HG03354 (cell line): ENCODE measurements around the gene RIIAD1.
"Not testable (repeated sequence)": the region's sequence is repeated elsewhere in the genome, so short reads cannot be mapped to it uniquely, and the experiment has no call there.

Experiments used
- ATAC-seq: cut with Tn5 transposase; IDR thresholded peaks from one replicate; pipeline ENCODE4 v1.9.1; 2021; ENCODE audit warnings: mild to moderate bottlenecking; ENCODE audit not compliant: unreplicated experiment, poor library complexity, severe bottlenecking

RIIAD1 gene

GRCh38 chr1:151720974-151721787 is at the start of gene RIIAD1:
Gene RIIAD1 (plus strand): TSS chr1:151721522. CDS start chr1:151721537, 15 bp downstream.
- ATAC-seq: peak; percentile 70

GRCh38 chr1:151673407-151673806 is 47.9 kb upstream of the RIIAD1 start:
- ATAC-seq: no peak

- ATAC-seq: no peak
Observed at GRCh38 chr1:151680391-151680790, 40.9 kb upstream of the RIIAD1 start.

- ATAC-seq: no peak
Observed at GRCh38 chr1:151680826-151681225, 40.5 kb upstream of the RIIAD1 start.

- ATAC-seq: no peak
Observed at GRCh38 chr1:151681923-151682322, 39.4 kb upstream of the RIIAD1 start.

- ATAC-seq: not testable (repeated sequence)
Observed at GRCh38 chr1:151682901-151683300, 38.4 kb upstream of the RIIAD1 start.

GRCh38 chr1:151684128-151684527 is 37.2 kb upstream of the RIIAD1 start:
- no peak for ATAC-seq

GRCh38 chr1:151686561-151686960 is 34.8 kb upstream of the RIIAD1 start:
- no peak for ATAC-seq

GRCh38 chr1:151689494-151689893 is 31.8 kb upstream of the RIIAD1 start:
- no peak for ATAC-seq

GRCh38 chr1:151692226-151692625 is 29.1 kb upstream of the RIIAD1 start:
- no peak for ATAC-seq

- ATAC-seq: no peak
Observed at GRCh38 chr1:151693057-151693651, 28.2 kb upstream of the RIIAD1 start.

GRCh38 chr1:151701515-151701914 is 19.8 kb upstream of the RIIAD1 start:
- no peak for ATAC-seq

- ATAC-seq: no peak
Observed at GRCh38 chr1:151702936-151703335, 18.4 kb upstream of the RIIAD1 start.

GRCh38 chr1:151703813-151704212 is 17.5 kb upstream of the RIIAD1 start:
- no peak for ATAC-seq

- ATAC-seq: no peak
Observed at GRCh38 chr1:151704246-151704645, 17.1 kb upstream of the RIIAD1 start.

- ATAC-seq: no peak
Observed at GRCh38 chr1:151705146-151705545, 16.2 kb upstream of the RIIAD1 start.

- ATAC-seq: no peak
Observed at GRCh38 chr1:151705753-151706463, 15.4 kb upstream of the RIIAD1 start.

GRCh38 chr1:151706464-151707415 is 14.6 kb upstream of the RIIAD1 start:
- no peak for ATAC-seq

GRCh38 chr1:151707541-151708065 is 13.7 kb upstream of the RIIAD1 start:
- no peak for ATAC-seq
